ENCODE measurements around the gene EIF2S1. TPM values are rescaled to one million over a fixed set of nuclear protein-coding genes. Genes with fewer than 3 reads are reported as not detected.
"Not testable (repeated sequence)": the region's sequence is repeated elsewhere in the genome, so short reads cannot be mapped to it uniquely, and the experiment has no call there.

The EIF2S1 gene
- total RNA-seq: 100 to 1,000 TPM in 1 of 2 donors, 10 to 100 TPM in 1; 74.9 to 126 TPM

DNA sequence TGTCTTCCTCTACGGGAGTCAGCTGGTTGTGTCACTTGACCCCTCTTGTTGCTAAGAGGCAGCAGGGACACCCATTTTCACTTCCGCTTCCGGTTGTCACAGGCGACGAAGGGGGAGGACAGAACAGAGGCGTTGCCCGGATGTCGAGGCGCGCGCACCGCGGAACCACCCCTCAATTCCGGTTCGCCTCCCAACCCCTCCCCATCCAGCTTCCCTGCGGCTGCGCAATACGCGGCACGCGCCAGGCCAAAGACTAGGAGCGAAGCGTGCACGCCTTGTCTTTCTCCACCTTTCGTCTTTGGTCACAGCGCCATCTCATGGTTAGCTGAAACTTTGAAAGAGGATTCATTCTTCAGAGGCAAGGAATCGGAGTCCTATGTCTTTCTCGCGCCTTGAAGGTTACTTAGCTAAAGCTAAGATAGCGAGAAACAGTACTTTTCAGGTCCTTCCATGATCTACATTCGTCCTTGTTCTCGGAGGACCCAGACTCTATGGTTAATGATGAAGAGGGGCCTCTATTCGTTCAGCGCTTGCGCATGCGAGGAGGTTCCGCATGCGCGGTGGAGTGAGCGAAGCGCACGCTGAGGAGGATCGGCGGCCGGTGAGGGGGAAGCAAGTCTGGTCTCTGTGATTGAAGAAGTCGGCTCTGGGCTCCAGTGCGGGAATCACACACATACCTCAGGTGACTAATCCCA, at the start of gene EIF2S1, which contains the start of gene ATP6V1D:
EIF2S1 (plus strand) TSS at position 554 of the 695 bp plus-strand sequence. CDS start 4,440 bp downstream, outside the sequence.
ATP6V1D (minus strand) TSS at position 30 of the 695 bp plus-strand sequence. CDS start 106 bp downstream, outside the sequence.
- DNase-seq (ENCODE audit: low spot score): peak; percentile 97
- Histone ChIP-seq H3K4me3 (peak within 1 kb of the TSS; percentile 89), H3K27me3 (replicated peaks; ENCODE audit: insufficient read depth) (no peaks in the 10 kb centered on the region), H3K9me3 (no peaks in the 10 kb centered on the region), H3K36me3 (peaks cover 5% of the 10 kb centered on the region), H3K4me1 (ENCODE audit: control insufficient read depth in 1 of 2, low read depth in 2 of 2) (peaks cover 32 to 53% of the 10 kb centered on the region in 2 donors), H3K27ac (peak within 1 kb of the TSS; percentile 94 to 95)
- TF ChIP-seq, protein P1, sequence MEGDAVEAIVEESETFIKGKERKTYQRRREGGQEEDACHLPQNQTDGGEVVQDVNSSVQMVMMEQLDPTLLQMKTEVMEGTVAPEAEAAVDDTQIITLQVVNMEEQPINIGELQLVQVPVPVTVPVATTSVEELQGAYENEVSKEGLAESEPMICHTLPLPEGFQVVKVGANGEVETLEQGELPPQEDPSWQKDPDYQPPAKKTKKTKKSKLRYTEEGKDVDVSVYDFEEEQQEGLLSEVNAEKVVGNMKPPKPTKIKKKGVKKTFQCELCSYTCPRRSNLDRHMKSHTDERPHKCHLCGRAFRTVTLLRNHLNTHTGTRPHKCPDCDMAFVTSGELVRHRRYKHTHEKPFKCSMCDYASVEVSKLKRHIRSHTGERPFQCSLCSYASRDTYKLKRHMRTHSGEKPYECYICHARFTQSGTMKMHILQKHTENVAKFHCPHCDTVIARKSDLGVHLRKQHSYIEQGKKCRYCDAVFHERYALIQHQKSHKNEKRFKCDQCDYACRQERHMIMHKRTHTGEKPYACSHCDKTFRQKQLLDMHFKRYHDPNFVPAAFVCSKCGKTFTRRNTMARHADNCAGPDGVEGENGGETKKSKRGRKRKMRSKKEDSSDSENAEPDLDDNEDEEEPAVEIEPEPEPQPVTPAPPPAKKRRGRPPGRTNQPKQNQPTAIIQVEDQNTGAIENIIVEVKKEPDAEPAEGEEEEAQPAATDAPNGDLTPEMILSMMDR (IDR thresholded peaks at IDR 0.05): peak; percentile 75
- ATAC-seq (ENCODE audit: insufficient number of reproducible peaks, low FRiP score, low read depth): peak; percentile 99

DNA sequence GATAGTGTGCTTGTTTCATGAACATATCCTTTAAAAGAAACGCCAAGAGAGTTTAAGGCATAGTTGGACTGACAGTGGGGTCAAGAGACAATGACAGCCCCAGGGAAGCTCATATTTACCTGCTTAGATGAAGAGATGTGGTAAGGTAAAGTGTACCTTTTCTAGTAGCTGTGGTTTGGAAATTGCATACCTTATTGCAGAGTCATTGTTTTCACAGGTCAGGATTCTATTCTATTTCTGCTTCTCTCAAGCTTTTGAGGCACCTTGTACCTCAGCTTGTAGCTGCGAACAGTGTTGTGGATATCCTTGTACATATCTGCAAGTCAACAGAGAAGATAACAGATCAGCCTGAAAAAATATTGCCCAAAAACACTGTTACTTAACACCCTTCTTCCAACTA, 48.3 kb upstream of the EIF2S1 start:
- TF ChIP-seq, protein P1 (IDR thresholded peaks at IDR 0.05): no peak
- Histone ChIP-seq H3K4me3 (no peak overlapping the region), H3K9me3 (no peaks in the 10 kb centered on the region), H3K27ac (no peak overlapping the region), H3K27me3 (replicated peaks; ENCODE audit: insufficient read depth) (no peaks in the 10 kb centered on the region), H3K36me3 (no peaks in the 10 kb centered on the region), H3K4me1 (ENCODE audit: control insufficient read depth in 1 of 2, low read depth in 2 of 2) (no peaks in the 10 kb centered on the region)
- DNase-seq (ENCODE audit: low spot score) (no peak), ATAC-seq (ENCODE audit: insufficient number of reproducible peaks, low FRiP score, low read depth) (no peak)

DNA sequence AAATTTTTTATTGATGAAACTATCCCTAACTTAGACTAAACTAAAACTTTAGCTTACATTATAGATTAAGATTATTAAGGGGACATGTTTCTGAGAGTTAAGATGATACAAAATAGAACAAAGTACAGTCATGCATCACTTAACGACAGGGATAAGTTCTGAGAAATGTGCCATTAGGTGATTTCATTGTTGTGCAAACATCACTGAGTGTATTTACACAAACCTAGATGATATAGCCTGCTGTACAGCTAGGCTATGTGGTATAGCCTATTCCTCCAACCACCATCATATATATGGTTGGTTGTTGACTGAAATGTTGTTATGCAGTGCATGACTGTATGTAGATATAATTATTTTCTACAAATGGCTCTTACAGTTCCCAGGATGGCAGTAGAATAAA, 47.0 kb upstream of the EIF2S1 start:
- Histone ChIP-seq H3K4me3 (no peak overlapping the region), H3K27ac (no peak overlapping the region), H3K36me3 (no peaks in the 10 kb centered on the region), H3K4me1 (ENCODE audit: control insufficient read depth in 1 of 2, low read depth in 2 of 2) (no peaks in the 10 kb centered on the region), H3K9me3 (no peaks in the 10 kb centered on the region), H3K27me3 (replicated peaks; ENCODE audit: insufficient read depth) (no peaks in the 10 kb centered on the region)
- TF ChIP-seq, protein P1 (IDR thresholded peaks at IDR 0.05): no peak
- no peak for DNase-seq (ENCODE audit: low spot score)
- ATAC-seq (ENCODE audit: insufficient number of reproducible peaks, low FRiP score, low read depth): no peak

DNA sequence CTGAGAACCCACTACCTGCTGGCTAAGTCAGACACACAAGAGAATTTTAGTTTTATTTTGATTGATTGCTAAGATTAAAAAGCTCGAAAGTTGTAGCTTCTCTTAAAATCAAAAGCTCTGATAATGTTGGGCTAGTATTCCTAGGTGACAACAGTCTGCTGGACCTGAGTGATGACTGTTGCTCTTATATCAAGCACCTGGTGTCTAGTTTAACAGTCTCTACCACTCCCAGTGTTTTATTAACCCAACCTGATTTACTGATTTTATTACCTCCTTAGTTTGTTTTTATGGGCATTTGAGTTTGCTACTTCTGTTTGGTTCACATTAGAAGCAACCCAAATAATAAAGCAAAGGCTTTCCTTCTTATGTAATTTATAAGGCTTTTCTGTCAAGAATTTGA, 42.3 kb upstream of the EIF2S1 start:
- Histone ChIP-seq H3K27ac (no peak overlapping the region), H3K4me1 (ENCODE audit: control insufficient read depth in 1 of 2, low read depth in 2 of 2) (no peaks in the 10 kb centered on the region), H3K9me3 (no peaks in the 10 kb centered on the region), H3K27me3 (replicated peaks; ENCODE audit: insufficient read depth) (no peaks in the 10 kb centered on the region), H3K36me3 (peaks cover 9% of the 10 kb centered on the region), H3K4me3 (no peak overlapping the region)
- TF ChIP-seq, protein P1 (IDR thresholded peaks at IDR 0.05): no peak
- DNase-seq (ENCODE audit: low spot score) (no peak), ATAC-seq (ENCODE audit: insufficient number of reproducible peaks, low FRiP score, low read depth) (no peak)

DNA sequence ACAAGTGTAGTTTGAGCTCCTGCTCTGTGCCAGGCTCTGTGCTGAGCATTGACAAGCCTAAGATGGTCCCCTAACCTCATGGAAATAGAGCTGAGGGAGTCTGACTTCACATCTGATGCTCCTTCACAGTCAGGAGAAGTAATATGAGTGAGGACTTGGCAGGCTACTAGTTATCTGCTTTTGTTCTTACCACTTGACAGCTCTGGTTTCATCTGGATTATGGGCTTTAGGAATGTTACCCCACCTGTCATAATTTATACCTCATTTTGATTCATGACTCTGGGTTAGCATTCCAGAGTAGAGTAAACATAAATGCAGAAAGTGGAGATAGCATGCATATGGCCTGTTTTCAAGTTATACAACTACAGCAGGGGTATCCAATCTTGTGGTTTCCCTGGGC, 41.0 kb upstream of the EIF2S1 start:
- ATAC-seq (ENCODE audit: insufficient number of reproducible peaks, low FRiP score, low read depth) (no peak), DNase-seq (ENCODE audit: low spot score) (no peak)
- TF ChIP-seq, protein P1 (IDR thresholded peaks at IDR 0.05): no peak
- Histone ChIP-seq H3K9me3 (no peaks in the 10 kb centered on the region), H3K27me3 (replicated peaks; ENCODE audit: insufficient read depth) (no peaks in the 10 kb centered on the region), H3K27ac (no peak overlapping the region), H3K4me1 (ENCODE audit: control insufficient read depth in 1 of 2, low read depth in 2 of 2) (no peaks in the 10 kb centered on the region), H3K36me3 (peaks cover 12% of the 10 kb centered on the region), H3K4me3 (no peak overlapping the region)

DNA sequence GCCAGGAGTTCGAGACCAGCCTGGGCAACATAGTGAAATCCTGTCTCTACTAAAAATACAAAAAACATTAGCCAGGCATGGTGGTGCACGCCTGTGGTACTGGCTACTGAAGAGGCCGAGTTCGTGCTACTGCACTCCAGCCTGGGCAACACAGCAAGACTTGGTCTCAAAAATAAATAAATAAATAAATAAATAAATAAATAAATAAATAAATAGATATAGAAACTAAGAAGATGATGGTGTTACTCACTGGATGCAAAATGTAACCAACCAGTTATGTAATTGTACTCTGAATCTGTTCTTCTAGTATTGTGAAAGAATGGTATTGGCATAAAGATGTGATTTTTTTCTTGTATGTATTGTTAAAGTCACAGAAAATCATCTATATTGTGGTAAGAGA, 30.5 kb upstream of the EIF2S1 start:
- H3K9me3 ChIP-seq; H3K4me1 ChIP-seq (ENCODE audit: control insufficient read depth in 1 of 2, low read depth in 2 of 2); DNase-seq (ENCODE audit: low spot score); H3K27ac ChIP-seq; H3K27me3 ChIP-seq (replicated peaks; ENCODE audit: insufficient read depth); ATAC-seq (ENCODE audit: insufficient number of reproducible peaks, low FRiP score, low read depth); H3K4me3 ChIP-seq: not testable (repeated sequence)
- H3K36me3 ChIP-seq: peaks cover 12% of the 10 kb centered on the region

Measured in thoracic aorta (tissue), 2 donors.